IPS-18a (cell line): ENCODE data around the gene UBE2E2.

Experiments used
- H3K27ac ChIP-seq: one replicate; pipeline ENCODE4 v1.5.1; 2013; ENCODE audit warnings: low read length
- H3K27me3 ChIP-seq: one replicate; pipeline ENCODE4 v1.6.1; 2013; ENCODE audit warnings: mild to moderate bottlenecking, low read length; ENCODE audit not compliant: control insufficient read depth, insufficient read depth
- H3K36me3 ChIP-seq: one replicate; pipeline ENCODE4 v1.6.1; 2013; ENCODE audit warnings: low read depth, low read length; ENCODE audit not compliant: control insufficient read depth
- H3K4me1 ChIP-seq: one replicate; pipeline ENCODE4 v1.6.1; 2013; ENCODE audit warnings: low read depth, low read length; ENCODE audit not compliant: control insufficient read depth
- H3K4me3 ChIP-seq: one replicate; pipeline ENCODE4 v1.5.1; 2013; ENCODE audit warnings: low read length
- H3K9ac ChIP-seq: one replicate; pipeline ENCODE4 v1.6.1; 2013; ENCODE audit warnings: mild to moderate bottlenecking, low read length, moderate library complexity
- H3K9me3 ChIP-seq: one replicate; pipeline ENCODE4 v1.6.1; 2013; ENCODE audit warnings: low read depth, low read length; ENCODE audit not compliant: control insufficient read depth

UBE2E2 gene

GRCh38 chr3:23565041-23565775 is 362.1 kb downstream of the UBE2E2 start:
- H3K4me3 ChIP-seq: no peak overlapping the region
- no peaks in the 10 kb centered on the region for H3K36me3 ChIP-seq
- H3K4me1 ChIP-seq: peaks cover 3% of the 10 kb centered on the region
- H3K9ac ChIP-seq: no peak overlapping the region
- H3K9me3 ChIP-seq: no peaks in the 10 kb centered on the region
- no peaks in the 10 kb centered on the region for H3K27me3 ChIP-seq
- H3K27ac ChIP-seq: no peak overlapping the region

GRCh38 chr3:23566499-23566898 is 363.4 kb downstream of the UBE2E2 start:
- no peak overlapping the region for H3K27ac ChIP-seq
- no peak overlapping the region for H3K4me3 ChIP-seq
- no peak overlapping the region for H3K9ac ChIP-seq
- H3K9me3 ChIP-seq: no peaks in the 10 kb centered on the region
- no peaks in the 10 kb centered on the region for H3K36me3 ChIP-seq
- H3K27me3 ChIP-seq: no peaks in the 10 kb centered on the region
- peaks cover 3% of the 10 kb centered on the region for H3K4me1 ChIP-seq

- Histone ChIP-seq H3K27me3 (no peaks in the 10 kb centered on the region), H3K9me3 (no peaks in the 10 kb centered on the region), H3K9ac (no peak overlapping the region), H3K36me3 (no peaks in the 10 kb centered on the region), H3K4me1 (peaks cover 7% of the 10 kb centered on the region), H3K4me3 (no peak overlapping the region), H3K27ac (no peak overlapping the region)
Measured at GRCh38 chr3:23567917-23568316, 364.8 kb downstream of the UBE2E2 start.

GRCh38 chr3:23573827-23574226 is 370.7 kb downstream of the UBE2E2 start:
- Histone ChIP-seq H3K27me3 (no peaks in the 10 kb centered on the region), H3K9ac (no peak overlapping the region), H3K4me1 (peaks cover 4% of the 10 kb centered on the region), H3K27ac (no peak overlapping the region), H3K36me3 (no peaks in the 10 kb centered on the region), H3K4me3 (no peak overlapping the region), H3K9me3 (no peaks in the 10 kb centered on the region)

GRCh38 chr3:23574822-23575315 is 371.7 kb downstream of the UBE2E2 start:
- Histone ChIP-seq H3K9me3 (no peaks in the 10 kb centered on the region), H3K9ac (no peak overlapping the region), H3K27ac (no peak overlapping the region), H3K36me3 (no peaks in the 10 kb centered on the region), H3K4me3 (no peak overlapping the region), H3K27me3 (no peaks in the 10 kb centered on the region), H3K4me1 (peaks cover 4% of the 10 kb centered on the region)

- H3K4me3 ChIP-seq: no peak overlapping the region
- no peak overlapping the region for H3K27ac ChIP-seq
Measured at GRCh38 chr3:23575697-23576096, 372.6 kb downstream of the UBE2E2 start.

GRCh38 chr3:23576379-23576959 is 373.3 kb downstream of the UBE2E2 start:
- Histone ChIP-seq H3K4me3 (no peak overlapping the region), H3K27ac (no peak overlapping the region), H3K36me3 (no peaks in the 10 kb centered on the region), H3K4me1 (peaks cover 4% of the 10 kb centered on the region), H3K27me3 (no peaks in the 10 kb centered on the region), H3K9ac (no peak overlapping the region), H3K9me3 (no peaks in the 10 kb centered on the region)

More at GRCh38 chr3:23575697-23576096, 372.6 kb downstream of the UBE2E2 start:
- H3K27me3 ChIP-seq: no peaks in the 10 kb centered on the region
- H3K36me3 ChIP-seq: no peaks in the 10 kb centered on the region
- H3K9me3 ChIP-seq: no peaks in the 10 kb centered on the region
- H3K4me1 ChIP-seq: peaks cover 4% of the 10 kb centered on the region
- no peak overlapping the region for H3K9ac ChIP-seq

- no peak overlapping the region for H3K27ac ChIP-seq
- no peaks in the 10 kb centered on the region for H3K27me3 ChIP-seq
- no peak overlapping the region for H3K9ac ChIP-seq
Measured at GRCh38 chr3:23580096-23580713, 377.1 kb downstream of the UBE2E2 start.

GRCh38 chr3:23583980-23584740 is 381.0 kb downstream of the UBE2E2 start:
- Histone ChIP-seq H3K27ac (no peak overlapping the region), H3K4me1 (peaks cover 4% of the 10 kb centered on the region), H3K27me3 (no peaks in the 10 kb centered on the region), H3K4me3 (no peak overlapping the region), H3K9ac (no peak overlapping the region), H3K36me3 (no peaks in the 10 kb centered on the region), H3K9me3 (no peaks in the 10 kb centered on the region)

More at GRCh38 chr3:23580096-23580713, 377.1 kb downstream of the UBE2E2 start:
- Histone ChIP-seq H3K4me3 (no peak overlapping the region), H3K4me1 (peaks cover 4% of the 10 kb centered on the region), H3K9me3 (no peaks in the 10 kb centered on the region), H3K36me3 (no peaks in the 10 kb centered on the region)

- Histone ChIP-seq H3K27me3 (no peaks in the 10 kb centered on the region), H3K4me3 (no peak overlapping the region), H3K9me3 (no peaks in the 10 kb centered on the region), H3K36me3 (no peaks in the 10 kb centered on the region), H3K27ac (no peak overlapping the region), H3K9ac (no peak overlapping the region), H3K4me1 (peaks cover 4% of the 10 kb centered on the region)
Measured at GRCh38 chr3:23587513-23587912, 384.4 kb downstream of the UBE2E2 start.

GRCh38 chr3:23588547-23588946 is 385.4 kb downstream of the UBE2E2 start:
- no peaks in the 10 kb centered on the region for H3K36me3 ChIP-seq
- H3K27me3 ChIP-seq: no peaks in the 10 kb centered on the region
- H3K4me1 ChIP-seq: peaks cover 3% of the 10 kb centered on the region
- no peaks in the 10 kb centered on the region for H3K9me3 ChIP-seq
- H3K9ac ChIP-seq: no peak overlapping the region
- H3K27ac ChIP-seq: no peak overlapping the region
- no peak overlapping the region for H3K4me3 ChIP-seq
